SK-N-SH (cell line): ENCODE measurements around the gene SPAG4. TPM values are rescaled to one million over a fixed set of nuclear protein-coding genes. Genes with fewer than 3 reads are reported as not detected.

ENCODE experiments used
- CTCF ChIA-PET: fragments of 300-600, 350-600 bp; formaldehyde crosslinking; extraction: SDS; loops from one replicate; lab custom pipeline; 2021; lab: Yijun Ruan, JAX
- POLR2A ChIA-PET: fragments of 350-600 bp; sonication (Branson Sonifier 250); formaldehyde crosslinking; extraction: SDS; loops from one replicate; lab custom pipeline; 2020; ENCODE audit warnings: antibody characterized with exemption, inconsistent platforms; lab: Yijun Ruan, JAX
- DNase-seq: peaks from one replicate; pipeline ENCODE4 v3.0.0; 2012
- H2AFZ ChIP-seq: fragments of 200-600 bp; sonication (generic); 2 replicates; pipeline ENCODE4 v1.8.1; 2016; ENCODE audit warnings: antibody characterized with exemption, mild to moderate bottlenecking, low read depth
- H3F3A ChIP-seq: fragments of 200-600 bp; sonication (generic); replicated peaks from 2 replicates; pipeline ENCODE3; 2016; ENCODE audit warnings: antibody characterized with exemption, mild to moderate bottlenecking; ENCODE audit not compliant: insufficient read depth
- H3K27ac ChIP-seq, 2 experiments: fragments of 200-500 bp in 1 of 2; fragments of 200-600 bp in 1 of 2; sonication (Bioruptor generic) in 1 of 2; sonication (generic), shearing (Covaris generic) in 1 of 2; 2 replicates each; pipeline versions ENCODE4 v1.5.1 to v1.6.1; 2014 to 2016; ENCODE audit warnings: low read depth in 2 of 2, inconsistent platforms in 1 of 2, low read length in 1 of 2, mild to moderate bottlenecking in 1 of 2, mixed read lengths in 1 of 2
- H3K27me3 ChIP-seq: fragments of 200-600 bp; sonication (generic), shearing (Covaris generic); 2 replicates; pipeline ENCODE4 v1.6.1; 2016; ENCODE audit warnings: mixed run types; ENCODE audit not compliant: insufficient read depth
- H3K36me3 ChIP-seq, 2 experiments: fragments of 200-500 bp in 1 of 2; fragments of 200-600 bp in 1 of 2; sonication (Bioruptor generic) in 1 of 2; sonication (generic) in 1 of 2; replicated peaks in 1 of 2; 2 replicates each; pipeline versions ENCODE3 to v1.5.1; 2014 to 2016; ENCODE audit warnings: low read length in 1 of 2, mild to moderate bottlenecking in 1 of 2; ENCODE audit not compliant: insufficient read depth in 2 of 2, control insufficient read depth in 1 of 2
- H3K4me1 ChIP-seq, 2 experiments: fragments of 200-500 bp in 1 of 2; fragments of 200-600 bp in 1 of 2; sonication (Bioruptor generic) in 1 of 2; sonication (generic), shearing (Covaris generic) in 1 of 2; 2 replicates each; pipeline versions ENCODE4 v1.5.1 to v1.6.1; 2014 to 2016; ENCODE audit warnings: low read depth in 1 of 2, low read length in 1 of 2, mixed run types in 1 of 2; ENCODE audit not compliant: insufficient read depth in 2 of 2, control insufficient read depth in 1 of 2
- H3K4me2 ChIP-seq: fragments of 200-600 bp; sonication (generic), shearing (Covaris generic); 2 replicates; pipeline ENCODE4 v1.6.1; 2017; ENCODE audit warnings: mixed run types
- H3K4me3 ChIP-seq, 2 experiments: fragments of 200-500 bp in 1 of 2; fragments of 200-600 bp in 1 of 2; sonication (Bioruptor generic) in 1 of 2; sonication (generic), shearing (Covaris generic) in 1 of 2; 2 replicates each; pipeline versions ENCODE4 v1.5.1 to v1.8.1; 2014 to 2016; ENCODE audit warnings: low read depth in 2 of 2, inconsistent platforms in 1 of 2, low read length in 1 of 2, mild to moderate bottlenecking in 1 of 2, mixed read lengths in 1 of 2, moderate library complexity in 1 of 2
- H3K79me2 ChIP-seq: fragments of 200-600 bp; sonication (generic); 2 replicates; pipeline ENCODE4 v1.8.1; 2017; ENCODE audit warnings: mild to moderate bottlenecking; ENCODE audit not compliant: insufficient read depth
- H3K9ac ChIP-seq: fragments of 200-600 bp; sonication (generic); 2 replicates; pipeline ENCODE4 v1.6.1; 2017; ENCODE audit warnings: mixed run types
- H3K9me2 ChIP-seq: fragments of 200-600 bp; sonication (generic); 2 replicates; pipeline ENCODE4 v1.6.1; 2017; ENCODE audit warnings: mixed run types
- H3K9me3 ChIP-seq: fragments of 200-600 bp; sonication (generic); 2 replicates; pipeline ENCODE4 v1.6.1; 2017; ENCODE audit warnings: mixed run types, mild to moderate bottlenecking, moderate library complexity
- H4K20me1 ChIP-seq: fragments of 200-600 bp; sonication (generic); 2 replicates; pipeline ENCODE4 v1.6.1; 2017; ENCODE audit warnings: mild to moderate bottlenecking, mixed run types; ENCODE audit not compliant: insufficient read depth
- ELF1 ChIP-seq: IDR thresholded peaks from 2 replicates; pipeline ENCODE4 v1.4.0; 2012
- EP300 ChIP-seq, 2 experiments: IDR thresholded peaks; 2 replicates each; pipeline versions ENCODE4 v1.4.0 to v1.6.1; 2012; ENCODE audit warnings: borderline replicate concordance in 1 of 2, low read depth in 1 of 2, low read length in 1 of 2
- FOSL2 ChIP-seq: IDR thresholded peaks from 2 replicates; pipeline ENCODE4 v1.4.0; 2012; ENCODE audit warnings: low read depth, mild to moderate bottlenecking, moderate library complexity, borderline replicate concordance
- FOXJ3 ChIP-seq: sonication (generic); formaldehyde crosslinking; IDR thresholded peaks from 2 replicates; pipeline ENCODE4 v1.5.1; 2020; ENCODE audit warnings: mild to moderate bottlenecking, missing genetic modification reagents
- FOXM1 ChIP-seq: IDR thresholded peaks from 2 replicates; pipeline ENCODE4 v1.4.0; 2012; ENCODE audit warnings: low read depth, mild to moderate bottlenecking
- MEF2A ChIP-seq: IDR thresholded peaks from 2 replicates; pipeline ENCODE4 v1.4.0; 2012; ENCODE audit warnings: low read depth, borderline replicate concordance
- NFIC ChIP-seq: IDR thresholded peaks from 2 replicates; pipeline ENCODE4 v1.4.0; 2012; ENCODE audit warnings: borderline replicate concordance
- NRF1 ChIP-seq: IDR thresholded peaks from 2 replicates; pipeline ENCODE4 v1.6.1; 2012; ENCODE audit warnings: low read depth, mild to moderate bottlenecking, low read length
- POLR2AphosphoS5 ChIP-seq: IDR thresholded peaks from 2 replicates; pipeline ENCODE4 v1.6.1; 2012; ENCODE audit warnings: low read depth, low read length
- RAD21 ChIP-seq: IDR thresholded peaks from 2 replicates; pipeline ENCODE4 v1.6.1; 2012; ENCODE audit warnings: mild to moderate bottlenecking, low read length
- RXRA ChIP-seq: IDR thresholded peaks from 2 replicates; pipeline ENCODE4 v1.4.0; 2012; ENCODE audit warnings: low read depth, mild to moderate bottlenecking, borderline replicate concordance
- YY1 ChIP-seq: IDR thresholded peaks from 2 replicates; pipeline ENCODE4 v1.4.0; 2012; ENCODE audit warnings: low read depth, mild to moderate bottlenecking
- WGBS: methylation state at CpG from one replicate; pipeline ENCODE4 v1.1.6; 2017; ENCODE audit warnings: low lambda C conversion rate; 5-methylcytosine and 5-hydroxymethylcytosine counted together
- polyA plus RNA-seq, 3 experiments: library from polyadenylated mRNA; depleted of rRNA; stranded (reverse); fragments of >200 nt; gene quantifications; 2 replicates each; pipeline ENCODE4 v1.2.3, GENCODE V29; 2012
- TF ChIP-seq, protein P1 (sequence below): fragments of 150-350 bp; IDR thresholded peaks from 2 replicates; pipeline ENCODE4 v1.6.1; 2016; ENCODE audit warnings: mild to moderate bottlenecking, low read depth, low read length
- TF ChIP-seq, protein P2 (sequence below): fragments of 150-350 bp; IDR thresholded peaks from 2 replicates; pipeline ENCODE4 v1.6.1; 2017; ENCODE audit warnings: antibody characterized with exemption, low read length, low read depth, borderline replicate concordance
- TF ChIP-seq, protein P3 (sequence below): IDR thresholded peaks from 2 replicates; pipeline ENCODE4 v1.4.0; 2012; ENCODE audit warnings: low read depth, borderline replicate concordance
- TF ChIP-seq, protein P4 (sequence below): fragments of 200-600 bp; sonication (generic); IDR thresholded peaks from 2 replicates; pipeline ENCODE4 v1.6.1; 2017; ENCODE audit warnings: antibody characterized with exemption, mild to moderate bottlenecking, moderate library complexity

SPAG4 gene
- polyA plus RNA-seq, 1 of the 3 experiments (the other 2 are of a cell fraction) = 6.9 TPM

DNA sequence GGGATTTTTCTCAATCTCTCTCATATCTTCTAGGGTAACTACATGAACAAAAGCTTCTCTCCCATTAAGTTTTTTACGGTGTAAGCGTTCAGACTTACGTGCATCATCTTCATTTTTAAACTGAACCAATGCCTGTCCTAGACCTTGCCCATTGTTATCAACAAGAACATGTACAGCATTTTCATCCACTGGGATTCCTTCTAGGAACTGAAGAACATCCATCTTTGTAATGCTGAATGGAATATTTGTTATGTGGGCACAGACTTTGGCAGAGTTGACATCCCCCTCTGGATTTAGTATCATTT lies 37.8 kb downstream of the SPAG4 start:
- 99% methylated on average over 3 of the region's 3 CpGs for WGBS
- Histone ChIP-seq H3K79me2 (peaks cover 100% of the 10 kb centered on the region), H3K4me3 (no peak overlapping the region), H3K36me3 (peaks cover 61 to 66% of the 10 kb centered on the region in 2 experiments), H3K4me2 (no peak overlapping the region), H3K27ac (no peak overlapping the region), H3K9me3 (no peaks in the 10 kb centered on the region), H2AFZ (no peak overlapping the region), H3K9ac (no peak overlapping the region), H3F3A (peaks cover 24% of the 10 kb centered on the region), H4K20me1 (peaks cover 100% of the 10 kb centered on the region), H3K27me3 (no peaks in the 10 kb centered on the region), H3K4me1 (peaks cover 3% of the 10 kb centered on the region in 2 experiments; a peak in 2 of 4 replicates), H3K9me2 (no peaks in the 10 kb centered on the region)
- CTCF ChIA-PET = interaction anchor here (1.1 to 1.7 kb wide), 2 partner anchors 17 to 36 kb away, joined by 3 to 5 read pairs; no protein-coding TSS in a partner anchor
- TF ChIP-seq, protein P1, sequence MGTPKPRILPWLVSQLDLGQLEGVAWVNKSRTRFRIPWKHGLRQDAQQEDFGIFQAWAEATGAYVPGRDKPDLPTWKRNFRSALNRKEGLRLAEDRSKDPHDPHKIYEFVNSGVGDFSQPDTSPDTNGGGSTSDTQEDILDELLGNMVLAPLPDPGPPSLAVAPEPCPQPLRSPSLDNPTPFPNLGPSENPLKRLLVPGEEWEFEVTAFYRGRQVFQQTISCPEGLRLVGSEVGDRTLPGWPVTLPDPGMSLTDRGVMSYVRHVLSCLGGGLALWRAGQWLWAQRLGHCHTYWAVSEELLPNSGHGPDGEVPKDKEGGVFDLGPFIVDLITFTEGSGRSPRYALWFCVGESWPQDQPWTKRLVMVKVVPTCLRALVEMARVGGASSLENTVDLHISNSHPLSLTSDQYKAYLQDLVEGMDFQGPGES = no peak
- no peak for TF ChIP-seq FOXM1
- TF ChIP-seq FOXJ3 (CRISPR knock-in tag) = no peak
- TF ChIP-seq RXRA = no peak
- no peak for TF ChIP-seq EP300 (IDR thresholded peaks at IDR 0.05; ENCODE audit: borderline replicate concordance in 1 of 2, low read depth in 1 of 2, low read length in 1 of 2)
- POLR2A ChIA-PET = no interaction called here
- no peak for DNase-seq

DNA sequence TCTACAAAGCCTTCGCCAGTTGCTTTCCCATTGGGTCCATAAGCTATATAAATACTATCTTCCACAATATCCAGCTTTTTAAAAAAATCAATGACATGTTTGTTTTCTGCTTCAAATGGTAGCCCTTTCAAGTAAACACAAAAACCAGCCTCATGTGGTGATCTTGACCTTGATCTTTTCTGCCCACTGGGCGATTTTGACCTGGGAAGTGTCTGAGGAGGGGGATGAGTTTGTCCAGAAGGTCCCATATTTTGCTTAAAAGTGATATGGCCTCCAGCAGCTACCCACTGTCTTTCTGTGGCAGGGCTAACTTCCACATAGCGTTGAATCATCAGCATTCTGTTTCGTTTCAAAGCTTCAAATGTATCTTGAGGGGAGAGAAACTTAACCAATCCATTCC lies 38.3 kb downstream of the SPAG4 start:
- Histone ChIP-seq H3K27me3 (no peaks in the 10 kb centered on the region), H3K9ac (no peak overlapping the region), H3K4me2 (no peak overlapping the region), H3K9me2 (no peaks in the 10 kb centered on the region), H3K36me3 (peaks cover 61 to 65% of the 10 kb centered on the region in 2 experiments), H3K79me2 (peaks cover 100% of the 10 kb centered on the region), H3K9me3 (no peaks in the 10 kb centered on the region), H2AFZ (no peak overlapping the region), H3K4me1 (peaks cover 3% of the 10 kb centered on the region in 2 experiments; a peak in 2 of 4 replicates), H4K20me1 (peaks cover 100% of the 10 kb centered on the region), H3F3A (peaks cover 24% of the 10 kb centered on the region), H3K4me3 (no peak overlapping the region), H3K27ac (no peak overlapping the region)
- DNase-seq = no peak
- ChIA-PET CTCF (interaction anchor here (1.1 to 1.7 kb wide), 2 partner anchors 17 to 37 kb away, joined by 3 to 5 read pairs; no protein-coding TSS in a partner anchor), POLR2A (no interaction called here)
- WGBS = 97% methylated on average over 4 of the region's 4 CpGs
- TF ChIP-seq NFIC (no peak), NRF1 (no peak)

DNA sequence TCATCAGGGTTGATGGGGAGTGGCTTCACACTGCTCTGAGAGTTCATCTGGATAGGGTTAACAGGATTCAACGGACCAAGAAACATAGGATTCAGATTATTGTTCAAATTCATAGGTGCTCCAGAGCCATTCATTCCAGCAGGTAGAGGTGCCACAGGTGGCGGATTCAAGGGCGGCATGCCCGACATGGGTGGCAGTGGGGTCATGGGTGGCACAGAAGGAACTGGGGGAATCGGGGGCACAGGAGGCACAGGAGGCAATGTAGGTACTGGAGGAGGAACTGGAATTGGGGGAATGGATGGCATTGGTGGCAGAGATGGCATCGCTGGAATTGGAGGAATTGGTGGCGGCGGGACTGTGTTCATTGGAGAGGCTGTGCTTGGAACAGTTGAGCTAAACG lies 38.8 kb downstream of the SPAG4 start:
- POLR2A ChIA-PET = no interaction called here
- Histone ChIP-seq H3K27ac (no peak overlapping the region), H3K27me3 (no peaks in the 10 kb centered on the region), H3K9me2 (no peaks in the 10 kb centered on the region), H3K4me3 (no peak overlapping the region), H3F3A (peaks cover 24% of the 10 kb centered on the region), H3K4me2 (no peak overlapping the region), H3K9me3 (no peaks in the 10 kb centered on the region), H3K4me1 (peaks cover 3% of the 10 kb centered on the region in 2 experiments; a peak in 2 of 4 replicates), H3K79me2 (peaks cover 100% of the 10 kb centered on the region), H4K20me1 (peaks cover 100% of the 10 kb centered on the region), H2AFZ (no peak overlapping the region), H3K9ac (no peak overlapping the region), H3K36me3 (peaks cover 57 to 65% of the 10 kb centered on the region in 2 experiments)
- CTCF ChIA-PET = interaction anchor here (1.1 kb wide), 1 partner anchor 18 kb away, joined by 3 read pairs; no protein-coding TSS in a partner anchor
- DNase-seq = no peak
- 97% methylated on average over 9 of the region's 9 CpGs for WGBS
- TF ChIP-seq ELF1 = no peak
- TF ChIP-seq YY1 = no peak
- no peak for TF ChIP-seq POLR2AphosphoS5
- TF ChIP-seq, protein P2, sequence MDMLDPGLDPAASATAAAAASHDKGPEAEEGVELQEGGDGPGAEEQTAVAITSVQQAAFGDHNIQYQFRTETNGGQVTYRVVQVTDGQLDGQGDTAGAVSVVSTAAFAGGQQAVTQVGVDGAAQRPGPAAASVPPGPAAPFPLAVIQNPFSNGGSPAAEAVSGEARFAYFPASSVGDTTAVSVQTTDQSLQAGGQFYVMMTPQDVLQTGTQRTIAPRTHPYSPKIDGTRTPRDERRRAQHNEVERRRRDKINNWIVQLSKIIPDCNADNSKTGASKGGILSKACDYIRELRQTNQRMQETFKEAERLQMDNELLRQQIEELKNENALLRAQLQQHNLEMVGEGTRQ = no peak
- TF ChIP-seq RAD21 = no peak
- TF ChIP-seq, protein P3, sequence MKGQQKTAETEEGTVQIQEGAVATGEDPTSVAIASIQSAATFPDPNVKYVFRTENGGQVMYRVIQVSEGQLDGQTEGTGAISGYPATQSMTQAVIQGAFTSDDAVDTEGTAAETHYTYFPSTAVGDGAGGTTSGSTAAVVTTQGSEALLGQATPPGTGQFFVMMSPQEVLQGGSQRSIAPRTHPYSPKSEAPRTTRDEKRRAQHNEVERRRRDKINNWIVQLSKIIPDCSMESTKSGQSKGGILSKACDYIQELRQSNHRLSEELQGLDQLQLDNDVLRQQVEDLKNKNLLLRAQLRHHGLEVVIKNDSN = no peak
- TF ChIP-seq FOSL2 = no peak
- no peak for TF ChIP-seq FOXJ3 (CRISPR knock-in tag)
- TF ChIP-seq, protein P4, sequence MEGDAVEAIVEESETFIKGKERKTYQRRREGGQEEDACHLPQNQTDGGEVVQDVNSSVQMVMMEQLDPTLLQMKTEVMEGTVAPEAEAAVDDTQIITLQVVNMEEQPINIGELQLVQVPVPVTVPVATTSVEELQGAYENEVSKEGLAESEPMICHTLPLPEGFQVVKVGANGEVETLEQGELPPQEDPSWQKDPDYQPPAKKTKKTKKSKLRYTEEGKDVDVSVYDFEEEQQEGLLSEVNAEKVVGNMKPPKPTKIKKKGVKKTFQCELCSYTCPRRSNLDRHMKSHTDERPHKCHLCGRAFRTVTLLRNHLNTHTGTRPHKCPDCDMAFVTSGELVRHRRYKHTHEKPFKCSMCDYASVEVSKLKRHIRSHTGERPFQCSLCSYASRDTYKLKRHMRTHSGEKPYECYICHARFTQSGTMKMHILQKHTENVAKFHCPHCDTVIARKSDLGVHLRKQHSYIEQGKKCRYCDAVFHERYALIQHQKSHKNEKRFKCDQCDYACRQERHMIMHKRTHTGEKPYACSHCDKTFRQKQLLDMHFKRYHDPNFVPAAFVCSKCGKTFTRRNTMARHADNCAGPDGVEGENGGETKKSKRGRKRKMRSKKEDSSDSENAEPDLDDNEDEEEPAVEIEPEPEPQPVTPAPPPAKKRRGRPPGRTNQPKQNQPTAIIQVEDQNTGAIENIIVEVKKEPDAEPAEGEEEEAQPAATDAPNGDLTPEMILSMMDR = no peak
- no peak for TF ChIP-seq EP300 (IDR thresholded peaks at IDR 0.05; ENCODE audit: borderline replicate concordance in 1 of 2, low read depth in 1 of 2, low read length in 1 of 2)
- TF ChIP-seq, protein P1 = no peak
- TF ChIP-seq RXRA = no peak
- no peak for TF ChIP-seq MEF2A
